Keratinocyte (primary cell): ENCODE measurements around the gene PRKCA. TPM values are rescaled to one million over a fixed set of nuclear protein-coding genes. Genes with fewer than 3 reads are reported as not detected.
"Not testable (repeated sequence)": the region's sequence is repeated elsewhere in the genome, so short reads cannot be mapped to it uniquely, and the experiment has no call there.

Experiments used
- DNase-seq: peaks from one replicate; pipeline ENCODE4 v3.0.0-alpha.2; 2011; ENCODE audit warnings: low read depth, missing footprints, low spot score
- FAIRE-seq: peaks from 2 replicates; lab custom pipeline; 2011; peaks lifted over from hg19 to GRCh38; lab: Jason Lieb, UNC
- H2AFZ ChIP-seq: 2 replicates; pipeline ENCODE4 v1.6.0; 2012; ENCODE audit warnings: low read length, control low read depth, inconsistent platforms; ENCODE audit not compliant: control insufficient read depth
- H3K27ac ChIP-seq: 2 replicates; pipeline ENCODE4 v1.5.1; 2011; ENCODE audit warnings: low read length; ENCODE audit not compliant: control insufficient read depth, insufficient read depth
- H3K27me3 ChIP-seq: 3 replicates; pipeline ENCODE4 v1.6.0; 2011; ENCODE audit warnings: low read length; ENCODE audit not compliant: control insufficient read depth, insufficient read depth; ENCODE audit errors: extremely low read depth
- H3K36me3 ChIP-seq, 2 experiments: 2 replicates in 1 of 2; 3 replicates in 1 of 2; pipeline ENCODE4 v1.5.1; 2011; ENCODE audit warnings: low read length in 2 of 2, mild to moderate bottlenecking in 1 of 2; ENCODE audit not compliant: control insufficient read depth in 2 of 2, insufficient read depth in 2 of 2; ENCODE audit errors: extremely low read depth in 1 of 2
- H3K4me1 ChIP-seq: 3 replicates; pipeline ENCODE4 v1.5.1; 2011; ENCODE audit warnings: low read length; ENCODE audit not compliant: control insufficient read depth, insufficient read depth; ENCODE audit errors: extremely low read depth
- H3K4me2 ChIP-seq: 3 replicates; pipeline ENCODE4 v1.6.0; 2011; ENCODE audit warnings: low read depth, low read length; ENCODE audit not compliant: control insufficient read depth, insufficient read depth; ENCODE audit errors: extremely low read depth
- H3K4me3 ChIP-seq, 3 experiments: fragments of 200-600 bp in 1 of 3; sonication (generic) in 1 of 3; 2 replicates in 2 of 3; 3 replicates in 1 of 3; pipeline ENCODE4 v1.5.1; 2011 to 2016; ENCODE audit warnings: low read length in 3 of 3, mild to moderate bottlenecking in 3 of 3, control low read depth in 2 of 3, inconsistent platforms in 1 of 3, low read depth in 1 of 3, mixed read lengths in 1 of 3, mixed run types in 1 of 3, moderate library complexity in 1 of 3; ENCODE audit not compliant: control insufficient read depth in 2 of 3, insufficient read depth in 2 of 3; ENCODE audit errors: extremely low read depth in 1 of 3
- H3K79me2 ChIP-seq: 2 replicates; pipeline ENCODE4 v1.6.0; 2012; ENCODE audit warnings: low read length; ENCODE audit not compliant: control insufficient read depth, insufficient read depth
- H3K9ac ChIP-seq: 3 replicates; pipeline ENCODE4 v1.6.0; 2011; ENCODE audit warnings: low read length; ENCODE audit not compliant: control insufficient read depth, insufficient read depth; ENCODE audit errors: extremely low read depth
- H3K9me1 ChIP-seq: 3 replicates; pipeline ENCODE4 v1.6.0; 2011; ENCODE audit warnings: low read length; ENCODE audit not compliant: control insufficient read depth, insufficient read depth; ENCODE audit errors: extremely low read depth
- H3K9me3 ChIP-seq: 2 replicates; pipeline ENCODE4 v1.5.1; 2012; ENCODE audit warnings: low read depth, low read length; ENCODE audit not compliant: control insufficient read depth
- H4K20me1 ChIP-seq: 3 replicates; pipeline ENCODE4 v1.6.0; 2011; ENCODE audit warnings: low read length; ENCODE audit not compliant: control insufficient read depth, insufficient read depth; ENCODE audit errors: extremely low read depth
- CTCF ChIP-seq, 3 experiments: IDR thresholded peaks in 1 of 3; conservative IDR thresholded peaks in 1 of 3; optimal IDR thresholded peaks in 1 of 3; 2 replicates in 2 of 3; 3 replicates in 1 of 3; pipeline versions ENCODE3 to v1.5.1; 2011; ENCODE audit warnings: low read length in 3 of 3, mild to moderate bottlenecking in 3 of 3, moderate library complexity in 2 of 3, control low read depth in 1 of 3, inconsistent platforms in 1 of 3; ENCODE audit not compliant: insufficient read depth in 2 of 3; ENCODE audit errors: extremely low read depth in 1 of 3
- EZH2 ChIP-seq: IDR thresholded peaks from one replicate; pipeline ENCODE4 v1.6.1; 2012; ENCODE audit warnings: inconsistent platforms, mild to moderate bottlenecking, low read length, moderate library complexity
- dilution Hi-C: fragments of 300-500 bp; cut with MboI; formaldehyde crosslinking; loops from one replicate; pipeline ENCODE4 v1.7.0; 2020; ENCODE audit warnings: low sequenced_read_pairs; ENCODE audit not compliant: extremely low pct_ligation_motif_present
- polyA plus RNA-seq, 5 experiments: library from polyadenylated mRNA; depleted of rRNA in 3 of 5; stranded (reverse) in 3 of 5; stranded (forward) in 1 of 5; unstranded in 1 of 5; fragments of >200 nt; gene quantifications; 1 replicate in 1 of 5; 2 replicates in 3 of 5; 3 replicates in 1 of 5; pipeline versions ENCODE4 v1.2.1 to v1.2.3, GENCODE V29; 2011 to 2012; ENCODE audit warnings: missing spikeins in 2 of 5, low read depth in 1 of 5, low replicate concordance in 1 of 5

PRKCA gene
- polyA plus RNA-seq, 1 donor (not counting 4 experiments of a cell fraction or from before 2014, with no cell fraction given), result 3.6 TPM

- dilution Hi-C loops, result no loop called here
Measured at GRCh38 chr17:66487981-66488468, 185.6 kb downstream of the PRKCA start.

GRCh38 chr17:66488864-66489263, 186.5 kb downstream of the PRKCA start:
- Histone ChIP-seq H3K9me3 (no peaks in the 10 kb centered on the region), H3K79me2 (no peaks in the 10 kb centered on the region), H3K27me3 (no peaks in the 10 kb centered on the region), H2AFZ (no peak overlapping the region), H3K4me1 (peaks cover 8% of the 10 kb centered on the region), H3K9me1 (no peaks in the 10 kb centered on the region), H4K20me1 (no peaks in the 10 kb centered on the region), H3K27ac (no peak overlapping the region), H3K36me3 (no peaks in the 10 kb centered on the region), H3K9ac (no peak overlapping the region), H3K4me3 (no peak overlapping the region), H3K4me2 (no peak overlapping the region)
- FAIRE-seq (no peak), DNase-seq (no peak)
- no peak for TF ChIP-seq CTCF (optimal IDR thresholded peaks at IDR 0.05 in 1 of 3, IDR thresholded peaks at IDR 0.05 in 1 of 3, conservative IDR thresholded peaks at IDR 0.05 in 1 of 3; ENCODE audit: extremely low read depth in 1 of 3, insufficient read depth in 2 of 3, low read length in 3 of 3)
- TF ChIP-seq EZH2, result no peak
- dilution Hi-C loops, result no loop called here

More at GRCh38 chr17:66487981-66488468, 185.6 kb downstream of the PRKCA start:
- Histone ChIP-seq H3K4me3 (no peak overlapping the region), H3K27me3 (no peaks in the 10 kb centered on the region), H3K9me3 (no peaks in the 10 kb centered on the region), H3K9me1 (no peaks in the 10 kb centered on the region), H3K4me2 (no peak overlapping the region), H3K36me3 (no peaks in the 10 kb centered on the region), H3K9ac (no peak overlapping the region), H3K4me1 (no peaks in the 10 kb centered on the region), H2AFZ (no peak overlapping the region), H3K79me2 (no peaks in the 10 kb centered on the region), H4K20me1 (no peaks in the 10 kb centered on the region), H3K27ac (no peak overlapping the region)
- no peak for FAIRE-seq
- no peak for DNase-seq
- TF ChIP-seq EZH2, result no peak
- TF ChIP-seq CTCF (optimal IDR thresholded peaks at IDR 0.05 in 1 of 3, IDR thresholded peaks at IDR 0.05 in 1 of 3, conservative IDR thresholded peaks at IDR 0.05 in 1 of 3; ENCODE audit: extremely low read depth in 1 of 3, insufficient read depth in 2 of 3, low read length in 3 of 3), result no peak

DNA sequence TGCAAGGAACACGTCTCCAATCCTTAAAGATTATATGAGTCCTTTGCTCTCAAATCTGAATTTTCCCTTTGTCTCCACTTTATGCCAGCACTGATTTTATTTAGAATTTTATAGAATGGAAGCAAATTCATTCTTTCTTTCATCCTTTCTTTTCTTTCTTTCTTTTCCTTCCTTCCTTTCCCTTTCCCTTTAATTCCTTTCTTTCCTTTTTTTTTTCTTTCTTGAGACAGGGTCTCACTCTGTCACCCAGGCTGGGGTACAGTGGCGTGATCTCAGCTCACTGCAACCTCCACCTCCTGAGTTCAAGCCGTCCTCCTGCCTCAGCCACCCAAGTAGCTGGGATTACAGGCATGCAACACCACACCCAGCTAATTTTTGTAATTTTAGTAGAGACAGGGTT, 187.2 kb downstream of the PRKCA start:
- H3K27ac ChIP-seq, dilution Hi-C loops, H3K9ac ChIP-seq, H3K36me3 ChIP-seq, H3K9me3 ChIP-seq, H3K4me2 ChIP-seq, FAIRE-seq, H3K9me1 ChIP-seq, H3K4me3 ChIP-seq, H4K20me1 ChIP-seq, H3K27me3 ChIP-seq, DNase-seq, H3K79me2 ChIP-seq, H2AFZ ChIP-seq: not testable (repeated sequence)
- H3K4me1 ChIP-seq, result peaks cover 15% of the 10 kb centered on the region
